Naive B cell (primary cell): Measurements from ENCODE around the gene SNRNP70. TPM values are rescaled to one million over a fixed set of nuclear protein-coding genes. Genes with fewer than 3 reads are reported as not detected.
A peak's percentile ranks its signal among the peaks of the same experiment; 100 is the strongest.
"Not testable (repeated sequence)": the region's sequence is repeated elsewhere in the genome, so short reads cannot be mapped to it uniquely, and the experiment has no call there.

ENCODE experiments used
- ATAC-seq, 2 donors: fragments of 150-1000 bp; cut with Tn5 transposase; 2 replicates each; pipeline ENCODE4 v1.10.0; 2021; ENCODE audit warnings: low read depth in 2 of 2, mild to moderate bottlenecking in 2 of 2, moderate library complexity in 2 of 2
- DNase-seq: peaks from one replicate; pipeline ENCODE4 v3.0.0; 2022
- H3K27ac Mint-ChIP-seq, 6 donors: one replicate each; pipeline ENCODE4 v1.8.0; 2020 to 2022; ENCODE audit warnings: mild to moderate bottlenecking in 6 of 6, mixed read lengths in 6 of 6, moderate library complexity in 5 of 6, inconsistent platforms in 2 of 6
- H3K27me3 Mint-ChIP-seq, 3 donors: one replicate each; pipeline ENCODE4 v1.8.0; 2021 to 2022; ENCODE audit warnings: mixed read lengths in 3 of 3, mild to moderate bottlenecking in 1 of 3
- H3K36me3 Mint-ChIP-seq, 2 donors: one replicate each; pipeline ENCODE4 v1.8.0; 2020 to 2022; ENCODE audit warnings: mixed read lengths in 2 of 2, inconsistent platforms in 1 of 2, mild to moderate bottlenecking in 1 of 2
- H3K4me1 Mint-ChIP-seq, 3 donors: one replicate each; pipeline ENCODE4 v1.8.0; 2020 to 2022; ENCODE audit warnings: mixed read lengths in 3 of 3, inconsistent platforms in 1 of 3, mild to moderate bottlenecking in 1 of 3, moderate library complexity in 1 of 3
- H3K4me3 Mint-ChIP-seq, 8 donors: one replicate each; pipeline ENCODE4 v1.8.0; 2020 to 2022; ENCODE audit warnings: mild to moderate bottlenecking in 8 of 8, mixed read lengths in 8 of 8, moderate library complexity in 8 of 8, inconsistent platforms in 2 of 8
- H3K9me3 Mint-ChIP-seq, 7 donors: one replicate each; pipeline ENCODE4 v1.8.0; 2020 to 2022; ENCODE audit warnings: mixed read lengths in 7 of 7, mild to moderate bottlenecking in 5 of 7, inconsistent platforms in 2 of 7, moderate library complexity in 1 of 7
- polyA plus RNA-seq, 6 donors: library from polyadenylated mRNA; unstranded; fragments of 300-500 nt; fragmentation: Illumina TruSeq; gene quantifications; one replicate each; pipeline ENCODE4 v1.2.3, GENCODE V29; 2021; ENCODE audit warnings: low read depth in 6 of 6

Gene SNRNP70
- polyA plus RNA-seq = 10 to 100 TPM; 29.8 to 63.5 (median 41.6) TPM

DNA sequence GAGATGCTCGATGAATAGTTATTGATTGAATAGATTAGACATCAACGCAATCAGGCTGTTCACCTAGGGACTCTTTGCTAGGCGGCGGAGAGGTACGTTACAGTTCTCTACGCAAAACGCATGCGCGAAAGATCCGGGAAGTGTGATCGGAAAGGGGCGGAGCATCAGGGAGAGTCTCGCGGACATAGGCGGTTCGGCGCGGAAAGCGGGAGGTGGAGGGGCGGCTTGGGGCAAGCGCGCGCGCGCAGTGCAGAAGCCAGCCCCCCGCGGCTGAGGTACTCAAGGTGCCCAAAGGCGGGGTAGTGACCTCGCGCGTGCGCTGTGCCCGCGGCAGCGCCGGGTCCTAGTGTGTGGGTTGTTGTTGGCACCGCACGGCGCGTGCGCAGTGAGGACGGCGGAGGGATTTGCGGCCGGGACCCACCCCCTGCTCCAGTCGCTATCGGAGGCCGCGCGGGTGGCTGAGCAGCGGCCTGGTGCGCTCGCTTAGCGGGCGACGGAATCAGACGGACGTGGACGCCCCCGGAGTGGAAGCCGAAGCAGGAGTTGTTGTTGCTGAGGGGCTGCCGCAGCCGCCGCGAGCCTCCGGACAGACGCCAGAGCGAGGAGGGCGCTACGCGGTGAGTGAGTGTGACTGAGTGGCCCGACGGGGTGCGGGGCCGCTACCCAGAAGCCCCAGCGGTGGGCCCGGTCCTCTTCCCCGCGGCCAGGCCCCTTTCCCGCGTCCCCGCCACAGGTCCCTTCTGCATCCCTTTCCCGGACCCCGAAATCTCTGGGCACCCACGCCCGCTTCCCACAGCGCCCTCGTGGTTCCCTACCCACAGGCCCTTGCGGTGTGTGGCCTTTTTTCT is at the start of gene SNRNP70:
SNRNP70 (plus strand) TSS at position 432 of the 848 bp plus-strand sequence. CDS start 964 bp downstream, outside the sequence.
- peak within 1 kb of the TSS; percentile 91 to 97 (median 96) for H3K4me3 Mint-ChIP-seq
- peak; percentile 100 for DNase-seq
- ATAC-seq = peak; percentile 86 to 87
- H3K9me3 Mint-ChIP-seq = no peaks in the 10 kb centered on the region
- H3K27me3 Mint-ChIP-seq = peaks cover 0 to 11% (median 2%) of the 10 kb centered on the region in 3 donors
- H3K27ac Mint-ChIP-seq = peak within 1 kb of the TSS; percentile 88 to 99 (median 95)
- peaks cover 6 to 7% of the 10 kb centered on the region in 2 donors for H3K36me3 Mint-ChIP-seq
- H3K4me1 Mint-ChIP-seq = peaks cover 20 to 41% (median 39%) of the 10 kb centered on the region in 3 donors

GRCh38 chr19:49036815-49037214 is 48.4 kb upstream of the SNRNP70 start, which contains the start of gene CGB1:
TSS of gene CGB1 (minus strand) at chr19:49036895. CDS start at chr19:49036711, 184 bp downstream.
- H3K4me1 Mint-ChIP-seq, DNase-seq, H3K9me3 Mint-ChIP-seq, H3K36me3 Mint-ChIP-seq, H3K4me3 Mint-ChIP-seq, ATAC-seq: not testable (repeated sequence)
- Mint-ChIP-seq H3K27me3 (peaks cover 2 to 21% (median 7%) of the 10 kb centered on the region in 3 donors), H3K27ac (peak within 1 kb of the TSS in 2 of 6 donors; percentile 60 to 62)

DNA sequence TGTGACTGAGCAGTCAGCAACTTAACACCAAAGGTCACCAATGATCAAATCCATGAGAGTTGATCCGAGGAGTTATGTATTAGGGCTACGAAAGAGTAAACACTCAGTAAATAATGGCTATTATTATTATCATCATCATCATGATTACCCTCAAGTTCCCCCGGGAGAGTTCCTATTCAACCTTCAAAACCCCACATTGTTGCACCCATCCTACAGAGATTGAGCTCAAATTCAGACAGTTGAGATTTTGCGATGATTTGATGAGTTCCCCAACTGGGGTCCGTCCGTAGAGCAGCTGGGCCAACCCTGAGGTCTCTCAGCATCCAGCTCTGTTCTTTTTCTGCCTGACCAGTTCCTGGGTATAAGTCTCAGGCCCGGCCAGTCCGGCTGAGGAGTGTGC is 47.1 kb upstream of the SNRNP70 start:
- H3K36me3 Mint-ChIP-seq, H3K4me1 Mint-ChIP-seq, ATAC-seq, DNase-seq, H3K27ac Mint-ChIP-seq, H3K4me3 Mint-ChIP-seq, H3K9me3 Mint-ChIP-seq: not testable (repeated sequence)
- H3K27me3 Mint-ChIP-seq = peaks cover 4 to 16% (median 7%) of the 10 kb centered on the region in 3 donors

GRCh38 chr19:49038557-49039276 is 46.5 kb upstream of the SNRNP70 start:
- H3K36me3 Mint-ChIP-seq, DNase-seq, H3K27ac Mint-ChIP-seq, ATAC-seq, H3K4me3 Mint-ChIP-seq, H3K4me1 Mint-ChIP-seq, H3K9me3 Mint-ChIP-seq: not testable (repeated sequence)
- H3K27me3 Mint-ChIP-seq = peaks cover 4 to 16% (median 7%) of the 10 kb centered on the region in 3 donors

DNA sequence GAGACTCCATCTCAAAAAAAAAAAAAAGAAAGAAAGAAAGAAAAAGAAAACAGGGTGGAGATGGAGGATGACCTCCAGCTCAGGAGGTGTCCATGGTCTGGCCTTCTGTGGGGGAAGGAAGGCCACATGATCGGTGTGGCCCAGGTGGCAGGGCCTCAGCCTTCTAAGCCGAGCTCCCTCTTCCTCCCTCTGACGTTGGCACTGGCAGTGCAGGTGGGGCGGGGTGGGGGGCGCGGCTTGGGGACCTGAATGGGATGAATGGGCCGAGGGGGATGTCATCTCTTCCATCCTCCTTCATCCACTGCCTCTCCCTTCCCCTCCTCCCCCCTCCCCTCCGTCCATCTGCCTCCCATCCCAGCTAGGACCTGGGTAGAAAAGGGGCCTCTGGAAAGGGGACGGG is 45.5 kb upstream of the SNRNP70 start:
- H3K4me1 Mint-ChIP-seq, H3K4me3 Mint-ChIP-seq, H3K27ac Mint-ChIP-seq, ATAC-seq, DNase-seq, H3K9me3 Mint-ChIP-seq, H3K36me3 Mint-ChIP-seq: not testable (repeated sequence)
- H3K27me3 Mint-ChIP-seq = peaks cover 4 to 12% (median 7%) of the 10 kb centered on the region in 3 donors

- ATAC-seq (no peak), DNase-seq (no peak)
- H3K4me3 Mint-ChIP-seq = no peak overlapping the region
- H3K27me3 Mint-ChIP-seq = peaks cover 0 to 4% (median 0%) of the 10 kb centered on the region in 3 donors
- no peak overlapping the region for H3K27ac Mint-ChIP-seq
- no peaks in the 10 kb centered on the region for H3K4me1 Mint-ChIP-seq
- H3K9me3 Mint-ChIP-seq = no peaks in the 10 kb centered on the region
- no peaks in the 10 kb centered on the region for H3K36me3 Mint-ChIP-seq
These were observed 43.1 kb upstream of the SNRNP70 start for GRCh38 chr19:49042177-49042576.

- not testable (repeated sequence) for H3K4me3 Mint-ChIP-seq, H3K27me3 Mint-ChIP-seq, H3K36me3 Mint-ChIP-seq, ATAC-seq, DNase-seq, H3K9me3 Mint-ChIP-seq, H3K27ac Mint-ChIP-seq, H3K4me1 Mint-ChIP-seq
These were observed 42.6 kb upstream of the SNRNP70 start for GRCh38 chr19:49042666-49043065.

- not testable (repeated sequence) for H3K4me1 Mint-ChIP-seq, ATAC-seq, H3K9me3 Mint-ChIP-seq, H3K27me3 Mint-ChIP-seq, DNase-seq, H3K4me3 Mint-ChIP-seq, H3K36me3 Mint-ChIP-seq
- H3K27ac Mint-ChIP-seq = peak within 1 kb of the TSS in 1 of 6 donors; percentile 12
These were observed 41.7 kb upstream of the SNRNP70 start, which contains the start of gene CGB5 for GRCh38 chr19:49043548-49043947. TSS of gene CGB5 (plus strand) at chr19:49043848. CDS start at chr19:49044210, 362 bp downstream.

GRCh38 chr19:49049011-49049410 is 36.2 kb upstream of the SNRNP70 start, which contains the start of gene CGB8:
TSS of gene CGB8 (minus strand) at chr19:49049111. CDS start at chr19:49048739, 372 bp downstream.
- not testable (repeated sequence) for H3K27ac Mint-ChIP-seq, ATAC-seq, H3K9me3 Mint-ChIP-seq

GRCh38 chr19:49049834-49050233 is 35.4 kb upstream of the SNRNP70 start:
- not testable (repeated sequence) for H3K4me1 Mint-ChIP-seq, H3K9me3 Mint-ChIP-seq, H3K36me3 Mint-ChIP-seq, H3K27ac Mint-ChIP-seq, H3K4me3 Mint-ChIP-seq, DNase-seq, ATAC-seq
- peaks cover 5 to 20% (median 16%) of the 10 kb centered on the region in 3 donors for H3K27me3 Mint-ChIP-seq

More at GRCh38 chr19:49049011-49049410, 36.2 kb upstream of the SNRNP70 start, which contains the start of gene CGB8:
- not testable (repeated sequence) for H3K4me1 Mint-ChIP-seq, H3K36me3 Mint-ChIP-seq, DNase-seq, H3K4me3 Mint-ChIP-seq
- H3K27me3 Mint-ChIP-seq = peaks cover 5 to 16% (median 15%) of the 10 kb centered on the region in 3 donors

- Mint-ChIP-seq H3K27me3 (peaks cover 5 to 27% (median 22%) of the 10 kb centered on the region in 3 donors), H3K27ac (peak overlapping the region in 1 of 6 donors; percentile 88)
- not testable (repeated sequence) for ATAC-seq, DNase-seq, H3K9me3 Mint-ChIP-seq, H3K4me1 Mint-ChIP-seq, H3K4me3 Mint-ChIP-seq, H3K36me3 Mint-ChIP-seq
These were observed 34.7 kb upstream of the SNRNP70 start for GRCh38 chr19:49050376-49051033.

DNA sequence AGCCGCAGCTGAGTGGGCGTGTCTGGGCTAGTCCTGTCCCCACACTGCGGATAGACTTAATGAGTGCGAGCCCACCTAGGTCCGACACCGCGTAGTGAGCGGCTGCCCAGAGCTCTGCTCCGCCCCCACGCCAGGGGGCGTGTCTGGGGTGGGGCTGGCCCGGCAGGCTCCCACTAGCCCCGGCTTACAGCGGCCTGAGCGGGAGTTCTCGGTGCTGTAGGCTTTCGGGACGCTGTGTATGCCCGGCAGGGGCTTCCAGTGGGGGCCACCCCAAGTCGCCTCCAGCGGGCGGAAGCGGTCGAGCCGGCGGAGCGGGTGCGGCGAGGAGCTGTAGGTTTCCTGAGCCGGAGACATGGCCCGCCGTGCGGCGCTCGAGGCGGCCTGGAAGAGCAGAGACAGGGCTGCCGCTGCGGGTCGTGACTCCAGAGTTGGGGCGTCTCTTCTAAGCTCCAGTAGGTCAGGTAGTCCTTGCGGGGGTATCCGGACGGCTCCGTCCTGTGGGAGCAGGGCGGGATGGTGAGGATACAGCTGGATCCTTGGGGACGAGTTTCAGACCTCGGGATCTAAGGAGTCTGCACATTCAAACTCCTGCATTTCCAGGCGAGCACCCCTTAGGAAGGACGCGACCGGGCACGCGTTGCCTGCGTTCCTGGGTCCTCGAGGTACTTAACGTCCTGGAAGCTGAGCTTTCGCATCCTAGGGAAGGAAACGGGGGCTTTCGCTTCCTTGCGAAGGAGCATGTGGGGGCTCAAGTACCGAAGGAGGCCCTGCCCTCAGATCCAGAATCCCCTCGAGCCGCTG is 28.9 kb upstream of the SNRNP70 start:
- ATAC-seq = peak; percentile 74 to 81
- H3K27ac Mint-ChIP-seq = no peak overlapping the region
- H3K4me3 Mint-ChIP-seq = peak overlapping the region; percentile 67 to 97 (median 90)
- H3K27me3 Mint-ChIP-seq = peaks cover 28 to 70% (median 56%) of the 10 kb centered on the region in 3 donors
- peaks cover 18 to 22% (median 22%) of the 10 kb centered on the region in 3 donors for H3K4me1 Mint-ChIP-seq
- H3K9me3 Mint-ChIP-seq = peaks cover 0 to 4% (median 0%) of the 10 kb centered on the region in 7 donors
- DNase-seq = peak; percentile 54
- H3K36me3 Mint-ChIP-seq = peaks cover 0 to 13% of the 10 kb centered on the region in 2 donors
